HG03025 (cell line): Measurements from ENCODE around the gene TMEM132A.

Experiments
- ATAC-seq: cut with Tn5 transposase; IDR thresholded peaks from one replicate; pipeline ENCODE4 v1.9.1; 2021; ENCODE audit warnings: mild to moderate bottlenecking, moderate library complexity; ENCODE audit not compliant: unreplicated experiment, low FRiP score

The TMEM132A gene

GRCh38 chr11:60978546-60979380 is 54.5 kb downstream of the TMEM132A start:
- no peak for ATAC-seq

- no peak for ATAC-seq
Measured at GRCh38 chr11:60981515-60981914, 57.3 kb downstream of the TMEM132A start.

DNA sequence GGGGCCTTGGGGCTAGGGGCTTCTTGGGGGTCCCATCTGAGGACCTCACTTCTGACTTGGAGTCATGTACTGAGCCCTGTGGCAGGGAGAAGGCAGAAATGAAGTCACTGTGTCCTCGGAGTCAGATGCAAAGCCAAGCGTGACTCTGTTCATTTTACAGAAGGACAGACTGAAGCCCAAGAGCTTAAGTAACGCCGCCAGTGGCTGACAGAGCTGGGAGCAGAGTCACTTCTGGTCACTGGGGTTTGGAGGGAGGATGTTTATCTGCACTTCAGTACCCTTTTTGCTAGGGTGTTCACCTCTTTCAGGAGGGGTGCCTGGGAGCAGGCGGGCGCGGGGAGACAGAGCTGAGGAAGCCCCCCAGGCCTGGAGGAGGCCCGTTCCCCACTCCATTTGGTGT is 57.9 kb downstream of the TMEM132A start:
- ATAC-seq: no peak

GRCh38 chr11:60984149-60984548 is 59.9 kb downstream of the TMEM132A start:
- ATAC-seq: no peak

GRCh38 chr11:60984636-60985035 is 60.4 kb downstream of the TMEM132A start:
- no peak for ATAC-seq

DNA sequence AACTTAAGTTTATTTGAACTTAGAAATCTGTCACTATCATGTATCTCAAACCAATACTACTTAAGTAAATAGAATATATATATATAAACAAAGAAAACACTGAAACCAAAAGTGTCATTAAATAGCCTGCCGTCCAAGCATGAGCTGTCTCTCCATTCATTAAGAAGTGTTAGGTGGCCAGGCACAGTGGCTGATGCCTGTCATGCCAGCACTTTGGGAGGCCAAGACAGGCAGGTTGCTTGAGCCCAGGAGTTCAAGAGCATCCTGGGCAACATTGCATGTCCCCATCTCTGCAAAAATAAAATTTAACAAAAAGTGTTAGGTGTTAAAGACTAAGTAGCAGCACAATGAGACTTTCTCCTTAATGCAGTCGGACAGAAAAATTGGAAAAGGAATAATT is 61.2 kb downstream of the TMEM132A start:
- no peak for ATAC-seq

DNA sequence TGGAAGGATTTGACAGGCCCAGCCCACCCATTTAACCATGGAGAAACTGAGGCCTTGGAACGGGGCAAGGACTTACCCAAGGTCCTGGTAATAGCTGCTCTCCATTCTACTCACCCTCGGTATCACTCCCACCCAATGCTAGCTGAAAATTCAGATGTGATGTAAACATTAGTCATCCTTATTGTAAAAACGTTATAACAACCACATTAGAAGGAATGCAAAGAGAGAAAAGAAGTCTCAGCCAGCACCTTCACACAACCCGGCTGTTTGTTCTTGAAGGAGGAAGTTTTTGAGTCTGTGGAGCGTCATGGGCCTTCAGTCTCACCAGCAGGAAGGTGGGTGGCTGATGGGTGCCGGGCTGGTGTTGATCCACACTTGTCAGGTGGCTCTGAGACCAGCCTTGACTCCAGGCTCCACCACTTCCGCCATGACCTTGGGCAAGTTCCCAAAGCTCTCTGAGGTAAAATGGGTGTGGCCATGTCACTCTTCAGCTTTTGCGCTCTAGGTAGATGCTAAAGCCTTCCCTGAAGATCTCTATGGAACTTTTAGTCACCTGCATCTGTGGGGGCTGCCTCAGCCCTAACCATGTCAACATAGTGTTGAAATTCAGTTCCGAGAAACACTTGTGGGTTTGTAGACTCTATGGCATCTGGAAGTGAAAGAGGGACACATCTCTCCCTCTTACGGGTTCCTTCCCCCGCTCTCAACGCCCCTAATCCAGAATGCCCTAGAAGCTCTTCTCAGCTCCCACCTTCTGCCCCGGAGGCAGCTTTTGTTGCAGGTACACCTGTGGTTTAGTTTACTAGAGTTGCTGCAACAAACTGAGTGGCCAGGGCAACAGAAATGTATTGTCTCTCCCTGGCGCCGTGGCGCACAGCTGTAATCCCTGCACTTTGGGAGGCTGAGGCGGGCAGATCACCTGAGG is 62.0 kb downstream of the TMEM132A start:
- no peak for ATAC-seq
